Mucosa of gallbladder (tissue), 1 donor: Measurements from ENCODE around the gene C9orf43. TPM values are rescaled to one million over a fixed set of nuclear protein-coding genes. Genes with fewer than 3 reads are reported as not detected.
A peak's percentile ranks its signal among the peaks of the same experiment; 100 is the strongest.
"Not testable (repeated sequence)": the region's sequence is repeated elsewhere in the genome, so short reads cannot be mapped to it uniquely, and the experiment has no call there.

ENCODE experiments used
- DNase-seq: peaks from one replicate; pipeline ENCODE4 v3.0.0-alpha.2; 2020; ENCODE audit warnings: low spot score
- total RNA-seq: library from RNA; stranded (reverse); gene quantifications from one replicate; pipeline ENCODE4 v1.2.1, GENCODE V29; 2021
- donor health status: DM: no; HTN: no; CAD: no.

Gene C9orf43
- 0.37 TPM for total RNA-seq

- peak; percentile 95 for DNase-seq
These were observed at the start of gene C9orf43, which contains the start of gene POLE3 for GRCh38 chr9:113410207-113410864. TSS of gene C9orf43 (plus strand) at chr9:113410747. CDS start at chr9:113413494, 2,747 bp downstream. TSS of gene POLE3 (minus strand) at chr9:113410675. CDS start at chr9:113410293, 382 bp downstream.

GRCh38 chr9:113361304-113362018 lies 49.1 kb upstream of the C9orf43 start:
- DNase-seq = no peak

GRCh38 chr9:113363336-113363735 lies 47.2 kb upstream of the C9orf43 start:
- no peak for DNase-seq

GRCh38 chr9:113364951-113365350 lies 45.6 kb upstream of the C9orf43 start:
- no peak for DNase-seq

GRCh38 chr9:113365652-113366051 lies 44.9 kb upstream of the C9orf43 start:
- not testable (repeated sequence) for DNase-seq

GRCh38 chr9:113368348-113368981 lies 42.1 kb upstream of the C9orf43 start:
- DNase-seq = no peak

- peak; percentile 45 for DNase-seq
These were observed 41.3 kb upstream of the C9orf43 start for GRCh38 chr9:113368982-113369854.

- no peak for DNase-seq
These were observed 40.7 kb upstream of the C9orf43 start for GRCh38 chr9:113369855-113370140.

GRCh38 chr9:113370806-113371325 lies 39.7 kb upstream of the C9orf43 start:
- DNase-seq = no peak

GRCh38 chr9:113372059-113372458 lies 38.5 kb upstream of the C9orf43 start:
- DNase-seq = no peak

GRCh38 chr9:113373256-113373655 lies 37.3 kb upstream of the C9orf43 start:
- no peak for DNase-seq

- no peak for DNase-seq
These were observed 36.7 kb upstream of the C9orf43 start for GRCh38 chr9:113373676-113374392.

- DNase-seq = no peak
These were observed 35.2 kb upstream of the C9orf43 start for GRCh38 chr9:113375057-113376023.

GRCh38 chr9:113376634-113377567 lies 33.6 kb upstream of the C9orf43 start, which contains the start of gene HDHD3:
TSS of gene HDHD3 (minus strand) at chr9:113376986. CDS start at chr9:113374354, 2,632 bp downstream.
- peak; percentile 86 for DNase-seq

GRCh38 chr9:113379094-113379828 lies 31.3 kb upstream of the C9orf43 start:
- peak; percentile 62 for DNase-seq

GRCh38 chr9:113379829-113380210 lies 30.7 kb upstream of the C9orf43 start:
- DNase-seq = not testable (repeated sequence)

- no peak for DNase-seq
These were observed 29.6 kb upstream of the C9orf43 start for GRCh38 chr9:113380869-113381378.

- DNase-seq = not testable (repeated sequence)
These were observed 29.1 kb upstream of the C9orf43 start for GRCh38 chr9:113381441-113381840.
